Neutrophil (primary cell): Measurements from ENCODE around the gene SERPINA12.

Source experiments
- H3K27ac ChIP-seq: fragments of 200-600 bp; sonication (generic); 2 replicates; pipeline ENCODE4 v1.5.1; 2016; ENCODE audit warnings: mild to moderate bottlenecking, moderate library complexity
- H3K27me3 ChIP-seq: fragments of 200-600 bp; sonication (generic); 2 replicates; pipeline ENCODE4 v1.6.0; 2016; ENCODE audit warnings: mild to moderate bottlenecking
- H3K36me3 ChIP-seq: fragments of 200-600 bp; sonication (generic); 2 replicates; pipeline ENCODE4 v1.5.1; 2017
- H3K4me1 ChIP-seq, 2 experiments: fragments of 200-600 bp in 1 of 2; sonication (generic) in 1 of 2; 1 replicate in 1 of 2; 2 replicates in 1 of 2; pipeline versions ENCODE4 v1.5.1 to v1.6.1; 2013 to 2016; ENCODE audit warnings: low read depth in 1 of 2, low read length in 1 of 2, mild to moderate bottlenecking in 1 of 2, moderate library complexity in 1 of 2; ENCODE audit not compliant: control insufficient read depth in 1 of 2, insufficient read depth in 1 of 2
- H3K4me3 ChIP-seq, 2 experiments: fragments of 200-600 bp in 1 of 2; sonication (generic) in 1 of 2; 1 replicate in 1 of 2; 2 replicates in 1 of 2; pipeline ENCODE4 v1.5.1; 2013 to 2016; ENCODE audit warnings: low read depth in 1 of 2, low read length in 1 of 2, mild to moderate bottlenecking in 1 of 2, moderate library complexity in 1 of 2
- H3K9me3 ChIP-seq: fragments of 200-600 bp; sonication (generic); 2 replicates; pipeline ENCODE4 v1.5.1; 2016
- TF ChIP-seq, protein P1 (sequence below): fragments of 200-600 bp; sonication (generic); IDR thresholded peaks from 2 replicates; pipeline ENCODE4 v1.5.1; 2016; ENCODE audit warnings: antibody characterized with exemption

SERPINA12 gene

DNA sequence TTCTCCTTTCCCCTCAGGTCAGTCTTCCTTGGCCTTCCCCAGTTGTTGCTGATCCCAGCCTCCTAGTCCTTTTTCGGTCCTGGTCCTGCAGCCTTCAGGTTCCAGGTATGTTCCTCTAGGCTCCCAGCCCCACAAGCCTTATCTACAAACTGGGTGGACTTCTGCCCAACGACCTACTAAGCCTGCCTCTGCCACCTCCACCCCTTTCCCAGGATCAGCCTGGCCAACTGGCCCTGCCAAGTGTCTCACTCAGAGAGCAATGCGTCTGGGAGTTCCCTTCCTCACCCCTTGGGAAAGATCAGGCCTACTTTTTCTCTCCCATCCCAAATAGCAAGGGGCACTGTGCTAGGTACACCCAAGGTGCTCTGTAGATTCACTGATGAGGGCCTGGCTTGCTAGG, at the start of gene SERPINA12:
Gene SERPINA12, minus strand, starts transcription at position 114 of the 400 bp plus-strand sequence. CDS start 11,072 bp downstream, outside the sequence.
- Histone ChIP-seq H3K4me3 (no peak within 1 kb of the TSS), H3K4me1 (no peaks in the 10 kb centered on the region), H3K9me3 (no peaks in the 10 kb centered on the region), H3K27me3 (peaks cover 5% of the 10 kb centered on the region), H3K36me3 (no peaks in the 10 kb centered on the region), H3K27ac (no peak within 1 kb of the TSS)
- TF ChIP-seq, protein P1, sequence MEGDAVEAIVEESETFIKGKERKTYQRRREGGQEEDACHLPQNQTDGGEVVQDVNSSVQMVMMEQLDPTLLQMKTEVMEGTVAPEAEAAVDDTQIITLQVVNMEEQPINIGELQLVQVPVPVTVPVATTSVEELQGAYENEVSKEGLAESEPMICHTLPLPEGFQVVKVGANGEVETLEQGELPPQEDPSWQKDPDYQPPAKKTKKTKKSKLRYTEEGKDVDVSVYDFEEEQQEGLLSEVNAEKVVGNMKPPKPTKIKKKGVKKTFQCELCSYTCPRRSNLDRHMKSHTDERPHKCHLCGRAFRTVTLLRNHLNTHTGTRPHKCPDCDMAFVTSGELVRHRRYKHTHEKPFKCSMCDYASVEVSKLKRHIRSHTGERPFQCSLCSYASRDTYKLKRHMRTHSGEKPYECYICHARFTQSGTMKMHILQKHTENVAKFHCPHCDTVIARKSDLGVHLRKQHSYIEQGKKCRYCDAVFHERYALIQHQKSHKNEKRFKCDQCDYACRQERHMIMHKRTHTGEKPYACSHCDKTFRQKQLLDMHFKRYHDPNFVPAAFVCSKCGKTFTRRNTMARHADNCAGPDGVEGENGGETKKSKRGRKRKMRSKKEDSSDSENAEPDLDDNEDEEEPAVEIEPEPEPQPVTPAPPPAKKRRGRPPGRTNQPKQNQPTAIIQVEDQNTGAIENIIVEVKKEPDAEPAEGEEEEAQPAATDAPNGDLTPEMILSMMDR, result no peak

GRCh38 chr14:94558842-94559241, 49.6 kb upstream of the SERPINA12 start:
- TF ChIP-seq, protein P1, result no peak

DNA sequence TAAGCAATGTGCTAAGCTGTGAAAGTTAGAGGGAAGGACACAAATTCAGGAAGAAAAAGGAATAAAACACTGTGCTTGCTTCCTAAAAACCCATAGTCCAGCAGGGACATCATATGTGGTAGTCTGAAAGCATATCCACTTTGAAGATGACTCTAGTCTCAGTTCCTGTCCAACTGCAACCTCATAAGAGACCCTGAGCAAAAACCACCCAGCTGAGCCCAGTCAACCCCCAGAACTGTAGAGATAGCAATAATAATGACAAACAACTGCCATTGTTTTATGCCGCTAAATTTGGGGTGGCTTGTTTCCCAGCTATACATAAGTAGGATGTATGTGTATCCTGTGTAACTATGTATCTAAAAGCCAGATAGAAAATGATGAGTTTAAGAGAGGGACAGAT, 48.1 kb upstream of the SERPINA12 start:
- H3K27me3 ChIP-seq, result no peaks in the 10 kb centered on the region
- no peaks in the 10 kb centered on the region for H3K4me1 ChIP-seq
- TF ChIP-seq, protein P1, result no peak
- H3K4me3 ChIP-seq, result no peak overlapping the region
- H3K27ac ChIP-seq, result no peak overlapping the region
- no peaks in the 10 kb centered on the region for H3K9me3 ChIP-seq
- no peaks in the 10 kb centered on the region for H3K36me3 ChIP-seq

More at GRCh38 chr14:94558842-94559241, 49.6 kb upstream of the SERPINA12 start:
- Histone ChIP-seq H3K9me3 (no peaks in the 10 kb centered on the region), H3K27ac (no peak overlapping the region), H3K4me3 (no peak overlapping the region), H3K4me1 (no peaks in the 10 kb centered on the region), H3K36me3 (no peaks in the 10 kb centered on the region), H3K27me3 (no peaks in the 10 kb centered on the region)

DNA sequence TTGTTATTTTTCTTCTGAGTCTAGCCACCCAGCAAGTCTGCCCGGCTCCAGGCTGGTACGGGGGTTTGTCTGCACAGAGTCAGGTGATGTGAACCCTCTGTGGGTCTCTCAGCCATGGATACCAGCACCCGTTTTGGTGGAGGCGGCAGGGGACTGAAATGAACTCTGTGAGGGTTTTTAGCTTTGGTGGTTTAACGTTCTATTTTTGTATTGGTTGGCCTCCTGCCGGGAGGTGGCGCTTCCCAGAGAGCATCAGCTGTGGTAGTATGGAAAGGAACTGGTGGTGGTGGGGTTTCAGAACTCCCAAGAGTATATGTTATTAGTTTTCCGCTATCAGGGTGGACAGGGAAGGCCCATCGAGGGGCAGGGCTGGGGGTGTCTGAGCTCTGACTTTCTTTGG, 46.7 kb upstream of the SERPINA12 start:
- H3K9me3 ChIP-seq, result no peaks in the 10 kb centered on the region
- no peaks in the 10 kb centered on the region for H3K4me1 ChIP-seq
- no peak overlapping the region for H3K27ac ChIP-seq
- TF ChIP-seq, protein P1, result no peak
- no peak overlapping the region for H3K4me3 ChIP-seq
- H3K36me3 ChIP-seq, result no peaks in the 10 kb centered on the region
- H3K27me3 ChIP-seq, result no peaks in the 10 kb centered on the region

- no peaks in the 10 kb centered on the region for H3K4me1 ChIP-seq
- no peak overlapping the region for H3K4me3 ChIP-seq
- TF ChIP-seq, protein P1, result no peak
- H3K9me3 ChIP-seq, result no peaks in the 10 kb centered on the region
- H3K27ac ChIP-seq, result no peak overlapping the region
- H3K36me3 ChIP-seq, result no peaks in the 10 kb centered on the region
- H3K27me3 ChIP-seq, result peaks cover 11% of the 10 kb centered on the region
Observed at GRCh38 chr14:94550041-94550440, 40.8 kb upstream of the SERPINA12 start.
